A549 (cell line): ENCODE results near the gene KLHL6. TPM values are rescaled to one million over a fixed set of nuclear protein-coding genes. Genes with fewer than 3 reads are reported as not detected.

ENCODE experiments used
- ATAC-seq, 2 experiments: fragments of 200-7000 bp in 1 of 2; fragments of >200 bp in 1 of 2; cut with Nextera tagmentation in 1 of 2; cut with Tn5 transposase in 1 of 2; 3 replicates each; pipeline versions ENCODE4 v1.8.0 to v1.9.1; 2018 to 2020; ENCODE audit warnings: mild to moderate bottlenecking in 1 of 2, moderate library complexity in 1 of 2
- CTCF ChIA-PET: fragments of 300-600 bp; sonication (Branson Sonifier 250); formaldehyde crosslinking; extraction: SDS; loops from one replicate; lab custom pipeline; 2021; ENCODE audit warnings: antibody characterized with exemption, inconsistent platforms; lab: Yijun Ruan, JAX
- POLR2A ChIA-PET: fragments of 350-600 bp; formaldehyde crosslinking; extraction: SDS; loops from one replicate; lab custom pipeline; 2021; ENCODE audit warnings: antibody characterized with exemption, inconsistent platforms; lab: Yijun Ruan, JAX
- DNase-seq, 2 experiments: peaks; one replicate each; pipeline versions ENCODE4 v3.0.0 to v3.0.0-alpha.2; 2011 to 2016; ENCODE audit warnings: low read depth in 1 of 2, low spot score in 1 of 2
- FAIRE-seq: peaks from 2 replicates; lab custom pipeline; 2011; peaks lifted over from hg19 to GRCh38; lab: Jason Lieb, UNC
- H3K27ac ChIP-seq, 2 experiments: fragments of >200 bp; sonication (Bioruptor Twin); formaldehyde crosslinking; 3 replicates each; pipeline ENCODE4 v1.5.1; 2016 to 2017
- H3K4me1 ChIP-seq: fragments of >200 bp; sonication (Bioruptor Twin); formaldehyde crosslinking; 3 replicates; pipeline ENCODE4 v1.6.1; 2016
- H3K4me2 ChIP-seq: fragments of >200 bp; sonication (Bioruptor Twin); formaldehyde crosslinking; 3 replicates; pipeline ENCODE4 v1.6.1; 2016
- H3K4me3 ChIP-seq: fragments of >200 bp; sonication (Bioruptor Twin); formaldehyde crosslinking; 3 replicates; pipeline ENCODE4 v1.5.1; 2016
- H3K9me3 ChIP-seq: fragments of >200 bp; sonication (Bioruptor Twin); formaldehyde crosslinking; 3 replicates; pipeline ENCODE4 v1.6.1; 2016
- BHLHE40 ChIP-seq: IDR thresholded peaks from 2 replicates; pipeline ENCODE4 v1.6.1; 2012; ENCODE audit warnings: low read depth, low read length, inconsistent platforms
- CBX2 ChIP-seq: fragments of 200-600 bp; sonication (generic); IDR thresholded peaks from 2 replicates; pipeline ENCODE4 v1.6.1; 2016; ENCODE audit warnings: low read depth, mild to moderate bottlenecking, borderline replicate concordance
- CHD2 ChIP-seq: fragments of 150-350 bp; IDR thresholded peaks from 2 replicates; pipeline ENCODE4 v1.6.1; 2014; ENCODE audit warnings: low read length; ENCODE audit not compliant: partially characterized antibody
- E2F6 ChIP-seq: IDR thresholded peaks from 2 replicates; pipeline ENCODE4 v1.6.1; 2012; ENCODE audit warnings: low read depth, borderline replicate concordance
- EHMT2 ChIP-seq: fragments of 200-600 bp; sonication (generic); IDR thresholded peaks from 2 replicates; pipeline ENCODE4 v1.6.1; 2016; ENCODE audit warnings: antibody characterized with exemption, low read depth, mild to moderate bottlenecking, moderate library complexity
- EP300 ChIP-seq, 2 experiments: fragments of >200 bp; sonication (Bioruptor Twin); formaldehyde crosslinking; IDR thresholded peaks; 2 replicates in 1 of 2; 3 replicates in 1 of 2; pipeline ENCODE4 v1.6.1; 2016 to 2017
- FOSB ChIP-seq: fragments of 250-450 bp; sonication (Bioruptor Pico); IDR thresholded peaks from 2 replicates; pipeline ENCODE4 v1.5.0; 2020; ENCODE audit warnings: mild to moderate bottlenecking, moderate library complexity
- FOSL2 ChIP-seq, 2 experiments: fragments of 450-650 bp in 1 of 2; fragments of >200 bp in 1 of 2; sonication (Bioruptor Twin) in 1 of 2; formaldehyde crosslinking; IDR thresholded peaks; 2 replicates each; pipeline versions ENCODE4 v1.5.0 to v1.6.1; 2016 to 2020; ENCODE audit warnings: mild to moderate bottlenecking in 1 of 2, moderate library complexity in 1 of 2
- HOXB5 ChIP-seq: fragments of 250-450 bp; sonication (Bioruptor Pico); IDR thresholded peaks from 2 replicates; pipeline ENCODE4 v1.5.0; 2020; ENCODE audit warnings: mild to moderate bottlenecking, moderate library complexity
- JUN ChIP-seq, 2 experiments: fragments of >200 bp; sonication (Bioruptor Twin); formaldehyde crosslinking; IDR thresholded peaks; 2 replicates in 1 of 2; 3 replicates in 1 of 2; pipeline ENCODE4 v1.6.1; 2016 to 2017
- NPAS2 ChIP-seq: fragments of 250-450 bp; sonication (Bioruptor Pico); IDR thresholded peaks from 2 replicates; pipeline ENCODE4 v1.8.0; 2022; ENCODE audit warnings: mild to moderate bottlenecking, moderate library complexity, borderline replicate concordance
- PBX3 ChIP-seq: IDR thresholded peaks from 2 replicates; pipeline ENCODE4 v1.6.1; 2012
- PHF8 ChIP-seq: fragments of 200-600 bp; sonication (generic); IDR thresholded peaks from 2 replicates; pipeline ENCODE4 v1.6.1; 2016; ENCODE audit warnings: low read depth, mild to moderate bottlenecking, antibody characterized with exemption, moderate library complexity, borderline replicate concordance
- POLR2A ChIP-seq: IDR thresholded peaks from 2 replicates; pipeline ENCODE4 v1.6.1; 2012; ENCODE audit warnings: mild to moderate bottlenecking, low read length
- SMC3 ChIP-seq: fragments of >200 bp; sonication (Bioruptor Twin); formaldehyde crosslinking; IDR thresholded peaks from 3 replicates; pipeline ENCODE4 v1.6.1; 2018; ENCODE audit warnings: inconsistent platforms
- TP53 ChIP-seq: fragments of 250-450 bp; sonication (Bioruptor Pico); IDR thresholded peaks from 2 replicates; pipeline ENCODE4 v1.5.0; 2021; ENCODE audit warnings: mild to moderate bottlenecking, moderate library complexity
- ZFP36 ChIP-seq: fragments of 450-650 bp; IDR thresholded peaks from 2 replicates; pipeline ENCODE4 v1.6.1; 2014; ENCODE audit warnings: borderline replicate concordance; ENCODE audit not compliant: partially characterized antibody
- ZNF302 ChIP-seq: fragments of 250-450 bp; sonication (Bioruptor Pico); IDR thresholded peaks from 2 replicates; pipeline ENCODE4 v1.9.0; 2021; ENCODE audit warnings: inconsistent platforms, mild to moderate bottlenecking, moderate library complexity
- WGBS: methylation state at CpG from one replicate; pipeline ENCODE4 v1.1.6; 2017; ENCODE audit errors: missing lambda C conversion rate; 5-methylcytosine and 5-hydroxymethylcytosine counted together
- polyA plus RNA-seq, 4 experiments: library from polyadenylated mRNA; depleted of rRNA in 3 of 4; stranded (reverse); fragments of >200 nt; fragmentation: RNase III in 1 of 4; extraction: RNeasy Plus Mini Kit Qiagen cat#74134 plus additional on column Dnase treatment in 1 of 4; gene quantifications; 2 replicates in 3 of 4; 3 replicates in 1 of 4; pipeline ENCODE4 v1.2.3, GENCODE V29; 2011 to 2017
- TF ChIP-seq, protein P1 (sequence below): fragments of >200 bp; sonication (Bioruptor Twin); formaldehyde crosslinking; IDR thresholded peaks from 2 replicates; pipeline ENCODE4 v1.6.1; 2016
- TF ChIP-seq, protein P2 (sequence below): fragments of 250-450 bp; sonication (Bioruptor Pico); IDR thresholded peaks from 2 replicates; pipeline ENCODE4 v1.5.0; 2021; ENCODE audit warnings: mild to moderate bottlenecking, moderate library complexity, borderline replicate concordance

The KLHL6 gene
- polyA plus RNA-seq, 2 of the 4 experiments (the other 2 are of a cell fraction): not detected

DNA sequence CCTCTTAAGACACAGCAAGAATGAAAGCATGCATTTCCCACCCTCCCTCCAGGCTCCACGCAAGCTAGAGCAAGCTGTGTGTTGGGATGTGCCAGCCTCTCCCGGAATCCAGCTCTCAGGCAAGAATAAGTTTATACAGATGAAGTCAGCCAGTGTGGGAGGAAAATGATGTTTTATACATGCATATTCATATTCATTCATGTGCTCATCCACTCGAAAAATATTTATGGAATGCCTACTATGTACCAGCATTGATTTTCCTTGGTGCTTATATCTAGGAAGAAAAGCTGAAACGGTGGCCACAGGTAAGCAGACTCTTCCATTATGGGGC lies 62.7 kb downstream of the KLHL6 start:
- ChIA-PET POLR2A (no interaction called here), CTCF (interaction anchor here (1.0 kb wide), 1 partner anchor 13 kb away, joined by 3 read pairs; no protein-coding TSS in a partner anchor)
- no peak overlapping the region for H3K27ac ChIP-seq
- TF ChIP-seq E2F6 (no peak), EP300 (IDR thresholded peaks at IDR 0.05) (no peak), PHF8 (no peak), FOSB (CRISPR knock-in tag) (no peak), ZNF302 (no peak), CBX2 (no peak), HOXB5 (CRISPR knock-in tag) (no peak), SMC3 (no peak), JUN (IDR thresholded peaks at IDR 0.05) (no peak), POLR2A (no peak), PBX3 (no peak), TP53 (CRISPR knock-in tag) (no peak), BHLHE40 (no peak), ZFP36 (no peak)
- TF ChIP-seq, protein P1, sequence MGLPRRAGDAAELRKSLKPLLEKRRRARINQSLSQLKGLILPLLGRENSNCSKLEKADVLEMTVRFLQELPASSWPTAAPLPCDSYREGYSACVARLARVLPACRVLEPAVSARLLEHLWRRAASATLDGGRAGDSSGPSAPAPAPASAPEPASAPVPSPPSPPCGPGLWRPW: no peak
- TF ChIP-seq, protein P2, sequence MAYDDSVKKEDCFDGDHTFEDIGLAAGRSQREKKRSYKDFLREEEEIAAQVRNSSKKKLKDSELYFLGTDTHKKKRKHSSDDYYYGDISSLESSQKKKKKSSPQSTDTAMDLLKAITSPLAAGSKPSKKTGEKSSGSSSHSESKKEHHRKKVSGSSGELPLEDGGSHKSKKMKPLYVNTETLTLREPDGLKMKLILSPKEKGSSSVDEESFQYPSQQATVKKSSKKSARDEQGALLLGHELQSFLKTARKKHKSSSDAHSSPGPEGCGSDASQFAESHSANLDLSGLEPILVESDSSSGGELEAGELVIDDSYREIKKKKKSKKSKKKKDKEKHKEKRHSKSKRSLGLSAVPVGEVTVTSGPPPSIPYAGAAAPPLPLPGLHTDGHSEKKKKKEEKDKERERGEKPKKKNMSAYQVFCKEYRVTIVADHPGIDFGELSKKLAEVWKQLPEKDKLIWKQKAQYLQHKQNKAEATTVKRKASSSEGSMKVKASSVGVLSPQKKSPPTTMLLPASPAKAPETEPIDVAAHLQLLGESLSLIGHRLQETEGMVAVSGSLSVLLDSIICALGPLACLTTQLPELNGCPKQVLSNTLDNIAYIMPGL: no peak
- 53% methylated on average over 4 of the region's 4 CpGs for WGBS
- H3K4me3 ChIP-seq: no peak overlapping the region
- no peaks in the 10 kb centered on the region for H3K9me3 ChIP-seq
- FAIRE-seq (no peak), DNase-seq (no peak), ATAC-seq (no peak)
- peaks cover 12% of the 10 kb centered on the region; the same call in 1 of the 3 replicates for H3K4me1 ChIP-seq
- no peak overlapping the region for H3K4me2 ChIP-seq

DNA sequence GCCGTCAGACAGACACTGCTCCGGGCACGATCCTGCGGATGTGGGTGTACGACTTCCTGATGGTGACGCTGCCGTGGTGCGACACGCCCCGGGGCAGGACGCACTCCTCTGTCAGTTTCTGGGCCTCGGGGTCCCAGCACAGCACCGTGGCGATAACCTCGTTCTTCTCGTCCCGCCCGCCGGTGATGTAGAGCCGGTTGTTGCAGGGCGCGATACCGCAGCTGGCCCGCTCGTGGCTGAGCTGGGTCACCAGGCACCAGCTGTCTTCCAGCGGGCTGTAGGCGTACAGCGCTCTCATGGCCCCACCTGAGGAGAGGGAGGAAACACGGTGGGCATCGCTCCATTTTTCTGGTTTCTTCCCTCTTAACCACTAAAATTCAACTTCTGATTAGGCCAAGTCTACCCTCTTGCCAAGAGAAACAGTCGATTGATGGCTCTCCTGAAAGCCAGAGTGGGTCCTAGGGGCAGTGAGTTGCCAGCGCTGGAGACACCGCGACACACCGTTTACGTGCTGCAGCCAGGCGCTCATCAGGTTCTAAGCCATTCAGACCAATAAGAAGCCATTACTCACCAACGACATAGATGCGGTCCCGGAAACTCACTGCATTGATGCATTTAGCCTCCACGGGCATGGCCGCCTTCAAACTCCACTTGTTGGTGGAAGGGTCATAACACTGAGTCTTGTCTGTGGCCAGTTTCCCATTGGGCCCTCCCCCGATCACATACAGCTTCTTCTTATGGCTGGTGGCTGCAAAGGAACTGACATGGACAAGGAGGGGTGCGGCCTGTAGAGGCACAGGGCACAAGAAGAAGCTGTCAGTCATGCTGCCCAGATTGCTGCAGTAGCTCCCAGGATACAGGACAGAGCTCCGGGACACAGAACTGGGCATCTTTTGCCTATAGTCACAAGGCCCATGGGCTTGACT lies 63.3 kb downstream of the KLHL6 start:
- H3K9me3 ChIP-seq: no peaks in the 10 kb centered on the region
- H3K27ac ChIP-seq: no peak overlapping the region
- H3K4me2 ChIP-seq: no peak overlapping the region
- H3K4me1 ChIP-seq: peaks cover 12% of the 10 kb centered on the region; the same call in 1 of the 3 replicates
- ATAC-seq (no peak), FAIRE-seq (no peak), DNase-seq (no peak)
- no peak overlapping the region for H3K4me3 ChIP-seq
- 93% methylated on average over 27 of the region's 45 CpGs for WGBS
- ChIA-PET CTCF (interaction anchor here (1.0 kb wide), 1 partner anchor 12 kb away, joined by 3 read pairs; no protein-coding TSS in a partner anchor), POLR2A (no interaction called here)
- TF ChIP-seq CHD2: no peak
- TF ChIP-seq PHF8: no peak
- no peak for TF ChIP-seq EHMT2
- TF ChIP-seq NPAS2 (CRISPR knock-in tag): no peak
- no peak for TF ChIP-seq FOSL2 (IDR thresholded peaks at IDR 0.05)
- TF ChIP-seq FOSL2 (CRISPR knock-in tag; IDR thresholded peaks at IDR 0.05): no peak
- TF ChIP-seq, all 56 proteins: peak for 0
